Gastrocnemius medialis (tissue), 4 donors: ENCODE data around the gene NKD2.

ENCODE experiments used
- POLR2A ChIP-seq, 2 donors: fragments of 450-650 bp; IDR thresholded peaks; one replicate each; pipeline ENCODE4 v1.6.1; 2017; ENCODE audit warnings: antibody characterized with exemption in 2 of 2, mild to moderate bottlenecking in 2 of 2, moderate library complexity in 2 of 2
- TF ChIP-seq, protein P1 (sequence below), 5 experiments: fragments of 450-650 bp in 3 of 5; fragments of 200-600 bp in 2 of 5; sonication (generic) in 2 of 5; IDR thresholded peaks in 4 of 5; conservative IDR thresholded peaks in 1 of 5; 1 replicate in 4 of 5; 2 replicates in 1 of 5; pipeline ENCODE4 v1.5.1; 2016 to 2019; ENCODE audit warnings: antibody characterized with exemption in 5 of 5, mild to moderate bottlenecking in 3 of 5, moderate library complexity in 3 of 5

DNA sequence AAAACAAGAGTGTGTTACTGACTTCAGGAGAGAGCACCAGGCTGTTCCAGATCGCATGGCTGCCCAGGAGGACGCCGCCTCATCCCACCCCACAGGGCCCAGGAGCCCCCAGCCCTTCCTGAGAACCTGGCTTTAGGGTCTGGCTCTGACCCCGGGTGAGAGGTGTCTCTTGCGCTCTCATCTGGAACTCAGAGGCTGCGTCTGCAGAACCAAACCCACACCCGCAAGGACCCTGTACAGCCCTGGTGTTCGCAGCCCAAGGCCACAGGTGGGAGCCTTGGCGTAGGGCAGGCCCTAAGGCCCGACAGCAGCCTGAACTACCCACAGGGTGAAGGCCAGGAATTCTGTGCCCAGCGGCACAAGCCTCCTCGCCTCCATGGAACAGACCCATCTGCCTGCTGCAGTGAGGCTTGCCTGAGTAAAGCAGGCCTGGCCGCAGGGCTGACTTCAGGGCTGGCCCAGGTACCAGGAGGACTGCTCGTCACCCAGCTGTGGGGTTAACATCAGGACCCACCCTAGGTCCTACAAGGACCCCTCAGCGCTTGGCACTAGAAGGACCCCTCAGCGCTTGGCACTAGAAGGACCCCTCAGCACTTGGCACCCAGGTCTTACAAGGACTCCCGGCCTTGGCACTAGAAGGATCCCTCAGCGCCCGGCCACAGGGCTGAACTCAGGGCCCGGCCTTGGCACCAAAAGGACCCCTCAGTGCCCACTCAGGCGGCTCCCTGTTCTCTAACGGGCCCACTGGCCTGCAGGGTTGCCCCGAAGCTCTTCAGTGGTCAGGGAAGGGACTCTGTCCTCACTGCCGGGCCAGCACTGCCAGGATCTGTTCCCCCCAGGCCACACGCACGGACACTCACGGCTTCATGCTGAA is 48.2 kb downstream of the NKD2 start:
- TF ChIP-seq, protein P1, sequence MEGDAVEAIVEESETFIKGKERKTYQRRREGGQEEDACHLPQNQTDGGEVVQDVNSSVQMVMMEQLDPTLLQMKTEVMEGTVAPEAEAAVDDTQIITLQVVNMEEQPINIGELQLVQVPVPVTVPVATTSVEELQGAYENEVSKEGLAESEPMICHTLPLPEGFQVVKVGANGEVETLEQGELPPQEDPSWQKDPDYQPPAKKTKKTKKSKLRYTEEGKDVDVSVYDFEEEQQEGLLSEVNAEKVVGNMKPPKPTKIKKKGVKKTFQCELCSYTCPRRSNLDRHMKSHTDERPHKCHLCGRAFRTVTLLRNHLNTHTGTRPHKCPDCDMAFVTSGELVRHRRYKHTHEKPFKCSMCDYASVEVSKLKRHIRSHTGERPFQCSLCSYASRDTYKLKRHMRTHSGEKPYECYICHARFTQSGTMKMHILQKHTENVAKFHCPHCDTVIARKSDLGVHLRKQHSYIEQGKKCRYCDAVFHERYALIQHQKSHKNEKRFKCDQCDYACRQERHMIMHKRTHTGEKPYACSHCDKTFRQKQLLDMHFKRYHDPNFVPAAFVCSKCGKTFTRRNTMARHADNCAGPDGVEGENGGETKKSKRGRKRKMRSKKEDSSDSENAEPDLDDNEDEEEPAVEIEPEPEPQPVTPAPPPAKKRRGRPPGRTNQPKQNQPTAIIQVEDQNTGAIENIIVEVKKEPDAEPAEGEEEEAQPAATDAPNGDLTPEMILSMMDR (IDR thresholded peaks at IDR 0.05 in 4 of 5, conservative IDR thresholded peaks at IDR 0.05 in 1 of 5): no peak
- no peak for TF ChIP-seq POLR2A (IDR thresholded peaks at IDR 0.05)
